HG02938 (cell line): Measurements from ENCODE around the gene AGAP1.
"Not testable (repeated sequence)": the region's sequence is repeated elsewhere in the genome, so short reads cannot be mapped to it uniquely, and the experiment has no call there.

ENCODE experiments used
- ATAC-seq: cut with Tn5 transposase; IDR thresholded peaks from one replicate; pipeline ENCODE4 v1.9.1; 2021; ENCODE audit warnings: mild to moderate bottlenecking, moderate library complexity; ENCODE audit not compliant: unreplicated experiment

AGAP1 gene

GRCh38 chr2:236073246-236073645 is 579.4 kb downstream of the AGAP1 start:
- ATAC-seq, result no peak

- ATAC-seq, result no peak
Measured at GRCh38 chr2:236073867-236074655, 580.2 kb downstream of the AGAP1 start.

- no peak for ATAC-seq
Measured at GRCh38 chr2:236075802-236076201, 582.0 kb downstream of the AGAP1 start.

GRCh38 chr2:236078297-236079255 is 584.7 kb downstream of the AGAP1 start:
- ATAC-seq, result no peak

GRCh38 chr2:236080412-236080811 is 586.6 kb downstream of the AGAP1 start:
- no peak for ATAC-seq

- ATAC-seq, result no peak
Measured at GRCh38 chr2:236081171-236081570, 587.3 kb downstream of the AGAP1 start.

GRCh38 chr2:236082061-236082460 is 588.2 kb downstream of the AGAP1 start:
- no peak for ATAC-seq

GRCh38 chr2:236083934-236084333 is 590.1 kb downstream of the AGAP1 start:
- ATAC-seq, result no peak

- no peak for ATAC-seq
Measured at GRCh38 chr2:236085211-236085610, 591.4 kb downstream of the AGAP1 start.

- no peak for ATAC-seq
Measured at GRCh38 chr2:236085647-236086046, 591.8 kb downstream of the AGAP1 start.

GRCh38 chr2:236086403-236086970 is 592.6 kb downstream of the AGAP1 start:
- no peak for ATAC-seq

GRCh38 chr2:236086971-236087465 is 593.2 kb downstream of the AGAP1 start:
- ATAC-seq, result no peak

GRCh38 chr2:236088368-236089057 is 594.7 kb downstream of the AGAP1 start:
- ATAC-seq, result no peak

GRCh38 chr2:236089271-236090026 is 595.6 kb downstream of the AGAP1 start:
- no peak for ATAC-seq

GRCh38 chr2:236090027-236090382 is 596.2 kb downstream of the AGAP1 start:
- no peak for ATAC-seq

- not testable (repeated sequence) for ATAC-seq
Measured at GRCh38 chr2:236090826-236091225, 597.0 kb downstream of the AGAP1 start.

GRCh38 chr2:236092714-236093113 is 598.9 kb downstream of the AGAP1 start:
- ATAC-seq, result no peak

GRCh38 chr2:236093134-236093533 is 599.3 kb downstream of the AGAP1 start:
- no peak for ATAC-seq

GRCh38 chr2:236095504-236095903 is 601.7 kb downstream of the AGAP1 start:
- ATAC-seq, result no peak

GRCh38 chr2:236101311-236101950 is 607.6 kb downstream of the AGAP1 start:
- ATAC-seq, result no peak
